Measurements from ENCODE around the gene BCL2L11. TPM values are rescaled to one million over a fixed set of nuclear protein-coding genes. Genes with fewer than 3 reads are reported as not detected.
A peak's percentile ranks its signal among the peaks of the same experiment; 100 is the strongest.

The BCL2L11 gene
- total and polyA plus RNA-seq, 10 of the 15 experiments (the other 5 are each of a cell fraction or from before 2014, with no cell fraction given) = 0.29 to 10.1 (median 1.1) TPM

DNA sequence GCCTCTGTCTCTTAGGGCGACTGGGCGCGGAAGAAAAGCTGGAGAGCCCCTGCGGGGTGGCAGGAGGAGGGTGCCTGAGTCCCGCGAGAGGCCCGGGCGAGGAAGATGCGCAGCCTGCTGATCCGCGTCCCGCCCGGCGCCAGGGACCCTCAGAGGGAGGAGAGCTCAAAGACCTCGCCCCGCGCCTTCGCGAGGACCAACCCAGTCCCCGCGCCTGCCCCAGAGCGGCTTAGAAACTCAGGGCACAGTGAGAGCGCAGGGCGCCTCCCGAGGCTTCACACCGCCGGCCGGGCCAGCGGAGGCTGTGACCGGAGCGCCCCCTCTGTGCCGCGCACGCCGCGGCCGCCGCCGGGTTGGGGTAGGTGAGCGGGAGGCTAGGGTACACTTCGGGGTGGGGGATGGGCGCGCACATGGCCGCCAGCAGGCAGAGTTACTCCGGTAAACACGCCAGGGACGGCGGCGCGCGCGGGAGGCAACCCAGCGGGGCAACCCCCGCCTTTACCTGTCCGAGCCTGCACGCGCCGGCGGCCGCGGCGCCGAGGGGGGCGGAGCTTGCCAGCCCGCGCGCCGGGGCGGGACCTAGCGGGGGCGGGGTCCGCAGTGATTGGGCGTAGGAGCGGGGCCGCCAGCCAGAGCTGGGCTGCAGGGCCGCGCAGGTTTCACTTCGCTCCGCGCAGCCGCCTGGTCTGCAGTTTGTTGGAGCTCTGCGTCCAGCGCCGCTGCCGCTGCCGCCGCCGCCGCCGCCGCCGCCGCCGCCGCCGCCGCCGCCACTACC, at the start of gene BCL2L11 (continued):
- TF ChIP-seq NR2C1 (IDR thresholded peaks at IDR 0.05) (0 out of 2 replicates have a peak, but pooled peaks have one; percentile 29), TAF1 (IDR thresholded peaks at IDR 0.05; ENCODE audit: borderline replicate concordance, low read depth, low read length) (peak; percentile 98), YBX1 (IDR thresholded peaks at IDR 0.05) (no peak), NFYA (IDR thresholded peaks at IDR 0.05; ENCODE audit: borderline replicate concordance, low read depth, low read length) (no peak), PAX5 (IDR thresholded peaks at IDR 0.05; ENCODE audit: borderline replicate concordance, low read depth, low read length) (no peak), SIX5 (IDR thresholded peaks at IDR 0.05; ENCODE audit: low read depth, low read length, severe bottlenecking) (no peak), NFIC (IDR thresholded peaks at IDR 0.05; ENCODE audit: low read depth, low read length) (no peak), IRF4 (IDR thresholded peaks at IDR 0.05; ENCODE audit: low read depth, low read length) (no peak), ESRRA (IDR thresholded peaks at IDR 0.05; ENCODE audit: low read length) (no peak), ZBED1 (IDR thresholded peaks at IDR 0.05; ENCODE audit: borderline replicate concordance) (no peak), PAX8 (IDR thresholded peaks at IDR 0.05) (no peak), ZNF384 (IDR thresholded peaks at IDR 0.05; ENCODE audit: borderline replicate concordance, low read depth, low read length) (no peak), TCF7 (IDR thresholded peaks at IDR 0.05; ENCODE audit: borderline replicate concordance) (no peak), SRF (IDR thresholded peaks at IDR 0.05; ENCODE audit: low read depth in 2 of 2, low read length in 2 of 2) (no peak), PML (IDR thresholded peaks at IDR 0.05; ENCODE audit: low read length) (no peak), KLF5 (IDR thresholded peaks at IDR 0.05; ENCODE audit: partially characterized antibody) (peak; percentile 26), DPF2 (IDR thresholded peaks at IDR 0.05) (peak; percentile 83; the same call in 1 of the 2 replicates), KDM1A (IDR thresholded peaks at IDR 0.05; ENCODE audit: borderline replicate concordance) (no peak), NRF1 (conservative IDR thresholded peaks at IDR 0.05; ENCODE audit: low read depth, low read length) (peak; percentile 20; the same call in 1 of the 2 replicates)
- TF ChIP-seq, protein P1, sequence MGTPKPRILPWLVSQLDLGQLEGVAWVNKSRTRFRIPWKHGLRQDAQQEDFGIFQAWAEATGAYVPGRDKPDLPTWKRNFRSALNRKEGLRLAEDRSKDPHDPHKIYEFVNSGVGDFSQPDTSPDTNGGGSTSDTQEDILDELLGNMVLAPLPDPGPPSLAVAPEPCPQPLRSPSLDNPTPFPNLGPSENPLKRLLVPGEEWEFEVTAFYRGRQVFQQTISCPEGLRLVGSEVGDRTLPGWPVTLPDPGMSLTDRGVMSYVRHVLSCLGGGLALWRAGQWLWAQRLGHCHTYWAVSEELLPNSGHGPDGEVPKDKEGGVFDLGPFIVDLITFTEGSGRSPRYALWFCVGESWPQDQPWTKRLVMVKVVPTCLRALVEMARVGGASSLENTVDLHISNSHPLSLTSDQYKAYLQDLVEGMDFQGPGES (IDR thresholded peaks at IDR 0.05) = peak; percentile 34
- TF ChIP-seq, protein P2, sequence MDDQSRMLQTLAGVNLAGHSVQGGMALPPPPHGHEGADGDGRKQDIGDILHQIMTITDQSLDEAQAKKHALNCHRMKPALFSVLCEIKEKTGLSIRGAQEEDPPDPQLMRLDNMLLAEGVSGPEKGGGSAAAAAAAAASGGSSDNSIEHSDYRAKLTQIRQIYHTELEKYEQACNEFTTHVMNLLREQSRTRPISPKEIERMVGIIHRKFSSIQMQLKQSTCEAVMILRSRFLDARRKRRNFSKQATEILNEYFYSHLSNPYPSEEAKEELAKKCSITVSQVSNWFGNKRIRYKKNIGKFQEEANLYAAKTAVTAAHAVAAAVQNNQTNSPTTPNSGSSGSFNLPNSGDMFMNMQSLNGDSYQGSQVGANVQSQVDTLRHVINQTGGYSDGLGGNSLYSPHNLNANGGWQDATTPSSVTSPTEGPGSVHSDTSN (IDR thresholded peaks at IDR 0.05; ENCODE audit: insufficient replicate concordance, low read depth, low read length) = no peak
- TF ChIP-seq, protein P3, sequence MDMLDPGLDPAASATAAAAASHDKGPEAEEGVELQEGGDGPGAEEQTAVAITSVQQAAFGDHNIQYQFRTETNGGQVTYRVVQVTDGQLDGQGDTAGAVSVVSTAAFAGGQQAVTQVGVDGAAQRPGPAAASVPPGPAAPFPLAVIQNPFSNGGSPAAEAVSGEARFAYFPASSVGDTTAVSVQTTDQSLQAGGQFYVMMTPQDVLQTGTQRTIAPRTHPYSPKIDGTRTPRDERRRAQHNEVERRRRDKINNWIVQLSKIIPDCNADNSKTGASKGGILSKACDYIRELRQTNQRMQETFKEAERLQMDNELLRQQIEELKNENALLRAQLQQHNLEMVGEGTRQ (IDR thresholded peaks at IDR 0.05; ENCODE audit: borderline replicate concordance, low read depth, low read length) = no peak

Data from GM12878 (cell line).